Kidney (tissue), 14 donors: Measurements from ENCODE around the gene EMP1. TPM values are rescaled to one million over a fixed set of nuclear protein-coding genes. Genes with fewer than 3 reads are reported as not detected.
A peak's percentile ranks its signal among the peaks of the same experiment; 100 is the strongest.

ENCODE experiments used
- DNase-seq, 5 donors: peaks; one replicate each; pipeline ENCODE4 v3.0.0-alpha.2; 2013 to 2020
- FAIRE-seq: peaks from 2 replicates; lab custom pipeline; 2012; peaks lifted over from hg19 to GRCh38; lab: Jason Lieb, UNC
- H3K27ac ChIP-seq, 2 donors: one replicate each; pipeline ENCODE4 v1.7.0; 2013; ENCODE audit warnings: low read depth in 2 of 2, low read length in 2 of 2, inconsistent platforms in 1 of 2
- H3K27me3 ChIP-seq: one replicate; pipeline ENCODE4 v1.7.1; 2013; ENCODE audit warnings: low read length, inconsistent platforms; ENCODE audit not compliant: control insufficient read depth, insufficient read depth
- H3K36me3 ChIP-seq, 3 donors: one replicate each; pipeline versions ENCODE4 v1.7.0 to v1.7.1; 2013; ENCODE audit warnings: low read length in 3 of 3, control low read depth in 1 of 3, inconsistent platforms in 1 of 3; ENCODE audit not compliant: insufficient read depth in 3 of 3, control insufficient read depth in 2 of 3
- H3K4me1 ChIP-seq, 3 donors: one replicate each; pipeline versions ENCODE4 v1.7.0 to v1.7.1; 2013; ENCODE audit warnings: low read length in 3 of 3, inconsistent platforms in 1 of 3, low read depth in 1 of 3; ENCODE audit not compliant: control insufficient read depth in 2 of 3, insufficient read depth in 2 of 3
- H3K4me3 ChIP-seq, 3 donors: one replicate each; pipeline versions ENCODE4 v1.7.0 to v1.8.1; 2013; ENCODE audit warnings: low read length in 3 of 3, control low read depth in 1 of 3, inconsistent platforms in 1 of 3
- H3K9ac ChIP-seq, 3 donors: one replicate each; pipeline versions ENCODE4 v1.7.0 to v1.7.1; 2013; ENCODE audit warnings: low read length in 3 of 3, control low read depth in 1 of 3, inconsistent platforms in 1 of 3
- H3K9me3 ChIP-seq, 3 donors: one replicate each; pipeline versions ENCODE4 v1.7.0 to v1.7.1; 2013; ENCODE audit warnings: low read length in 3 of 3, control low read depth in 1 of 3, inconsistent platforms in 1 of 3; ENCODE audit not compliant: control insufficient read depth in 2 of 3, insufficient read depth in 1 of 3
- CTCF ChIP-seq: IDR thresholded peaks from 3 replicates; pipeline ENCODE4 v1.5.1; 2012; ENCODE audit warnings: mild to moderate bottlenecking, moderate library complexity, borderline replicate concordance; ENCODE audit not compliant: insufficient read depth; ENCODE audit errors: extremely low read depth
- intact Hi-C: fragments of 100-400 bp; cut with DNase I; formaldehyde crosslinking; loops from one replicate; pipeline ENCODE4 v1.11.1; 2022
- polyA plus RNA-seq: library from polyadenylated mRNA; stranded (reverse); fragments of 350-450 nt; fragmentation: Illumina TruSeq; extraction: RNeasy Lipid Tissue Mini Kit (QIAGEN cat#74804); gene quantifications from one replicate; pipeline ENCODE4 v1.2.3, GENCODE V29; 2014; ENCODE audit warnings: low read depth, low replicate concordance; ENCODE audit not compliant: insufficient read depth
- total RNA-seq: library from RNA; stranded (reverse); fragmentation: NEBNext Ultra II Directional; extraction: Animal tissue kit (Norgen Biotek cat#: 25700); gene quantifications from one replicate; pipeline ENCODE4 v1.2.1, GENCODE V29; 2021
- donor health status: control.
- donor health status: control.
- donor health status: control.
- donor health status: control.
- donor health status: control.
- donor health status: DM: yes; HTN: yes; CAD: no.
- donor health status: Normal renal cell carcinoma (clear cell type).

EMP1 gene
- total and polyA plus RNA-seq, 2 donors from 2014 or later = 45.1 to 431 TPM

DNA sequence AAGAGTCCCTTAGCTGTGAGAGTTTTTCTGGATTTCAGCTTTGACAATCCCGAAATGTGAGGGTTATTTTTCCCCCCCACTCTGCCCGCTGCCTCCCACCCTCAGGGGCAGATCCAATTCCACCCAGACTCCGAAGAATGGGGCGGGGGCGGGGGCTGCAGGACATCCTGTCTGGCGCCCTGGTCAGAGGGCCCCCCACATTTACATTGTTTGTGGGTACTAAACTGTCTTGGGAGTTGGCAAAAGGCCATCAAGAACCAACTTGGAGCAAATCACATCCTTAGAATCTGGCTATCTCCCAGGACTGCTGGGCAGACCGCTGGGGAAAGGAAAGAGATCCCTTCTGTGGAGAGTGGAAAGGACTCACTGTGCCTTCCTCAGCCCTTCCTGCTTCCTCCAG, 2.4 kb downstream of the EMP1 start:
- no peak for TF ChIP-seq CTCF
- FAIRE-seq (no peak), DNase-seq (peak in 1 of 5 donors; percentile 69)
- intact Hi-C loops = no loop called here
- peaks cover 8 to 11% (median 8%) of the 10 kb centered on the region in 3 donors for H3K4me1 ChIP-seq
- peak overlapping the region in 1 of 3 donors; percentile 68 for H3K4me3 ChIP-seq
- H3K27ac ChIP-seq = peak overlapping the region in 1 of 2 donors; percentile 5
- no peak overlapping the region for H3K9ac ChIP-seq
- no peaks in the 10 kb centered on the region for H3K9me3 ChIP-seq
- no peaks in the 10 kb centered on the region for H3K27me3 ChIP-seq
- no peaks in the 10 kb centered on the region for H3K36me3 ChIP-seq

DNA sequence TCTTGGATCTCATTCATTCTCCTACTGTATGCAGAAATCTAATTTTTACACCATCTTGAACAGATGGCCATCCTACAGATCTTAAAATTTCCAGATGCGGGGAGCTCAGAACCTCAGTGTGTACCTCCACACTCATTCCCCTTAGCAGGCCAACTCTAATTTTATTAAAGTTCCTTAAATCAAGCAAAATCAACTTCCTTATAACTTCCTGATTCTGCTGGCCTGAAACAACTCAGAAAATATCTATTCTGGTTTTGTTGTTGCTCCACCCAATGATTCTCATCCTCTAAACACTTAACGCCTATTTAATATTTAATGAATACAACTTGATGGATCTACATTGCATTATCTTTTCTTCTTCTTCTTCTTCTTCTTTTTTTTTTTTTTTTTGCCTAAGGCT, 3.1 kb downstream of the EMP1 start:
- Histone ChIP-seq H3K9me3 (no peaks in the 10 kb centered on the region), H3K9ac (peak overlapping the region in 1 of 3 donors; percentile 16), H3K4me3 (peak overlapping the region in 1 of 3 donors; percentile 68), H3K27me3 (no peaks in the 10 kb centered on the region), H3K27ac (no peak overlapping the region), H3K4me1 (peaks cover 8 to 9% (median 8%) of the 10 kb centered on the region in 3 donors), H3K36me3 (no peaks in the 10 kb centered on the region)
- intact Hi-C loops = no loop called here
- DNase-seq (no peak), FAIRE-seq (no peak)
- TF ChIP-seq CTCF = no peak

- Histone ChIP-seq H3K9ac (no peak overlapping the region), H3K27me3 (no peaks in the 10 kb centered on the region), H3K27ac (no peak overlapping the region), H3K4me3 (no peak overlapping the region), H3K36me3 (no peaks in the 10 kb centered on the region), H3K4me1 (peaks cover 5 to 6% (median 5%) of the 10 kb centered on the region in 3 donors), H3K9me3 (no peaks in the 10 kb centered on the region)
- DNase-seq (no peak), FAIRE-seq (no peak)
- no peak for TF ChIP-seq CTCF
- intact Hi-C loops = no loop called here
Measured at GRCh38 chr12:13200841-13201240, 4.3 kb downstream of the EMP1 start.
